Keratinocyte (primary cell): ENCODE measurements around the gene TICRR. TPM values are rescaled to one million over a fixed set of nuclear protein-coding genes. Genes with fewer than 3 reads are reported as not detected.
A peak's percentile ranks its signal among the peaks of the same experiment; 100 is the strongest.

Source experiments
- DNase-seq: peaks from one replicate; pipeline ENCODE4 v3.0.0-alpha.2; 2011; ENCODE audit warnings: low read depth, missing footprints, low spot score
- FAIRE-seq: peaks from 2 replicates; lab custom pipeline; 2011; peaks lifted over from hg19 to GRCh38; lab: Jason Lieb, UNC
- H2AFZ ChIP-seq: 2 replicates; pipeline ENCODE4 v1.6.0; 2012; ENCODE audit warnings: low read length, control low read depth, inconsistent platforms; ENCODE audit not compliant: control insufficient read depth
- H3K27ac ChIP-seq: 2 replicates; pipeline ENCODE4 v1.5.1; 2011; ENCODE audit warnings: low read length; ENCODE audit not compliant: control insufficient read depth, insufficient read depth
- H3K27me3 ChIP-seq: 3 replicates; pipeline ENCODE4 v1.6.0; 2011; ENCODE audit warnings: low read length; ENCODE audit not compliant: control insufficient read depth, insufficient read depth; ENCODE audit errors: extremely low read depth
- H3K36me3 ChIP-seq, 2 experiments: 2 replicates in 1 of 2; 3 replicates in 1 of 2; pipeline ENCODE4 v1.5.1; 2011; ENCODE audit warnings: low read length in 2 of 2, mild to moderate bottlenecking in 1 of 2; ENCODE audit not compliant: control insufficient read depth in 2 of 2, insufficient read depth in 2 of 2; ENCODE audit errors: extremely low read depth in 1 of 2
- H3K4me1 ChIP-seq: 3 replicates; pipeline ENCODE4 v1.5.1; 2011; ENCODE audit warnings: low read length; ENCODE audit not compliant: control insufficient read depth, insufficient read depth; ENCODE audit errors: extremely low read depth
- H3K4me2 ChIP-seq: 3 replicates; pipeline ENCODE4 v1.6.0; 2011; ENCODE audit warnings: low read depth, low read length; ENCODE audit not compliant: control insufficient read depth, insufficient read depth; ENCODE audit errors: extremely low read depth
- H3K4me3 ChIP-seq, 3 experiments: fragments of 200-600 bp in 1 of 3; sonication (generic) in 1 of 3; 2 replicates in 2 of 3; 3 replicates in 1 of 3; pipeline ENCODE4 v1.5.1; 2011 to 2016; ENCODE audit warnings: low read length in 3 of 3, mild to moderate bottlenecking in 3 of 3, control low read depth in 2 of 3, inconsistent platforms in 1 of 3, low read depth in 1 of 3, mixed read lengths in 1 of 3, mixed run types in 1 of 3, moderate library complexity in 1 of 3; ENCODE audit not compliant: control insufficient read depth in 2 of 3, insufficient read depth in 2 of 3; ENCODE audit errors: extremely low read depth in 1 of 3
- H3K79me2 ChIP-seq: 2 replicates; pipeline ENCODE4 v1.6.0; 2012; ENCODE audit warnings: low read length; ENCODE audit not compliant: control insufficient read depth, insufficient read depth
- H3K9ac ChIP-seq: 3 replicates; pipeline ENCODE4 v1.6.0; 2011; ENCODE audit warnings: low read length; ENCODE audit not compliant: control insufficient read depth, insufficient read depth; ENCODE audit errors: extremely low read depth
- H3K9me1 ChIP-seq: 3 replicates; pipeline ENCODE4 v1.6.0; 2011; ENCODE audit warnings: low read length; ENCODE audit not compliant: control insufficient read depth, insufficient read depth; ENCODE audit errors: extremely low read depth
- H3K9me3 ChIP-seq: 2 replicates; pipeline ENCODE4 v1.5.1; 2012; ENCODE audit warnings: low read depth, low read length; ENCODE audit not compliant: control insufficient read depth
- H4K20me1 ChIP-seq: 3 replicates; pipeline ENCODE4 v1.6.0; 2011; ENCODE audit warnings: low read length; ENCODE audit not compliant: control insufficient read depth, insufficient read depth; ENCODE audit errors: extremely low read depth
- EZH2 ChIP-seq: IDR thresholded peaks from one replicate; pipeline ENCODE4 v1.6.1; 2012; ENCODE audit warnings: inconsistent platforms, mild to moderate bottlenecking, low read length, moderate library complexity
- dilution Hi-C: fragments of 300-500 bp; cut with MboI; formaldehyde crosslinking; loops from one replicate; pipeline ENCODE4 v1.7.0; 2020; ENCODE audit warnings: low sequenced_read_pairs; ENCODE audit not compliant: extremely low pct_ligation_motif_present
- polyA plus RNA-seq, 5 experiments: library from polyadenylated mRNA; depleted of rRNA in 3 of 5; stranded (reverse) in 3 of 5; stranded (forward) in 1 of 5; unstranded in 1 of 5; fragments of >200 nt; gene quantifications; 1 replicate in 1 of 5; 2 replicates in 3 of 5; 3 replicates in 1 of 5; pipeline versions ENCODE4 v1.2.1 to v1.2.3, GENCODE V29; 2011 to 2012; ENCODE audit warnings: missing spikeins in 2 of 5, low read depth in 1 of 5, low replicate concordance in 1 of 5
- TF ChIP-seq, protein P1 (sequence below), 3 experiments: IDR thresholded peaks in 1 of 3; conservative IDR thresholded peaks in 1 of 3; optimal IDR thresholded peaks in 1 of 3; 2 replicates in 2 of 3; 3 replicates in 1 of 3; pipeline versions ENCODE3 to v1.5.1; 2011; ENCODE audit warnings: low read length in 3 of 3, mild to moderate bottlenecking in 3 of 3, moderate library complexity in 2 of 3, control low read depth in 1 of 3, inconsistent platforms in 1 of 3; ENCODE audit not compliant: insufficient read depth in 2 of 3; ENCODE audit errors: extremely low read depth in 1 of 3

The TICRR gene
- polyA plus RNA-seq, 1 donor (not counting 4 experiments of a cell fraction or from before 2014, with no cell fraction given): 2.9 TPM

DNA sequence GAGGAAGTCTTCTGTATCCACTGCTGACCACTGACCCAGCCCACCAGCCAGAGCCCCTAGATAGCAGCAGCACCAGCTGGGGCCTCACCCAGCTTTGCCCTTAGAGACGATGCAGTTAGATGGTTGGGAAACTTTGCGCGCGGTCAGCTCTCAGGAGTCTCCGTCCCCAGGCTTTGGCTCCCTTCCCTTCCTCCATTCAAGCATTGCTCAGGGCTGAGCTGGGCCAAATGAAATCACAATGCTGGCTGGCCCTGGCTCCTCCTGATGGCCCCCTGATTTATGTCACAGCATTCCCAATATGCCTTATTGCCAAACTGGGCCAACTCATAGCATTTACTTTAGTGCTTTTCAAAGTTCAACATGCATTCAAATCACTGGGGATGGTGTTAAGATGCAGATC is 44.3 kb upstream of the TICRR start:
- dilution Hi-C loops: no loop called here
- Histone ChIP-seq H3K9me1 (peaks cover 2% of the 10 kb centered on the region), H3K36me3 (no peaks in the 10 kb centered on the region), H3K27me3 (no peaks in the 10 kb centered on the region), H3K27ac (no peak overlapping the region), H3K9ac (no peak overlapping the region), H3K79me2 (no peaks in the 10 kb centered on the region), H3K4me2 (no peak overlapping the region), H3K4me3 (no peak overlapping the region), H2AFZ (no peak overlapping the region), H3K9me3 (no peaks in the 10 kb centered on the region), H4K20me1 (no peaks in the 10 kb centered on the region), H3K4me1 (peaks cover 7% of the 10 kb centered on the region)
- TF ChIP-seq, protein P1, sequence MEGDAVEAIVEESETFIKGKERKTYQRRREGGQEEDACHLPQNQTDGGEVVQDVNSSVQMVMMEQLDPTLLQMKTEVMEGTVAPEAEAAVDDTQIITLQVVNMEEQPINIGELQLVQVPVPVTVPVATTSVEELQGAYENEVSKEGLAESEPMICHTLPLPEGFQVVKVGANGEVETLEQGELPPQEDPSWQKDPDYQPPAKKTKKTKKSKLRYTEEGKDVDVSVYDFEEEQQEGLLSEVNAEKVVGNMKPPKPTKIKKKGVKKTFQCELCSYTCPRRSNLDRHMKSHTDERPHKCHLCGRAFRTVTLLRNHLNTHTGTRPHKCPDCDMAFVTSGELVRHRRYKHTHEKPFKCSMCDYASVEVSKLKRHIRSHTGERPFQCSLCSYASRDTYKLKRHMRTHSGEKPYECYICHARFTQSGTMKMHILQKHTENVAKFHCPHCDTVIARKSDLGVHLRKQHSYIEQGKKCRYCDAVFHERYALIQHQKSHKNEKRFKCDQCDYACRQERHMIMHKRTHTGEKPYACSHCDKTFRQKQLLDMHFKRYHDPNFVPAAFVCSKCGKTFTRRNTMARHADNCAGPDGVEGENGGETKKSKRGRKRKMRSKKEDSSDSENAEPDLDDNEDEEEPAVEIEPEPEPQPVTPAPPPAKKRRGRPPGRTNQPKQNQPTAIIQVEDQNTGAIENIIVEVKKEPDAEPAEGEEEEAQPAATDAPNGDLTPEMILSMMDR (optimal IDR thresholded peaks at IDR 0.05 in 1 of 3, IDR thresholded peaks at IDR 0.05 in 1 of 3, conservative IDR thresholded peaks at IDR 0.05 in 1 of 3; ENCODE audit: extremely low read depth in 1 of 3, insufficient read depth in 2 of 3, low read length in 3 of 3): no peak
- TF ChIP-seq EZH2: no peak
- FAIRE-seq (no peak), DNase-seq (no peak)

DNA sequence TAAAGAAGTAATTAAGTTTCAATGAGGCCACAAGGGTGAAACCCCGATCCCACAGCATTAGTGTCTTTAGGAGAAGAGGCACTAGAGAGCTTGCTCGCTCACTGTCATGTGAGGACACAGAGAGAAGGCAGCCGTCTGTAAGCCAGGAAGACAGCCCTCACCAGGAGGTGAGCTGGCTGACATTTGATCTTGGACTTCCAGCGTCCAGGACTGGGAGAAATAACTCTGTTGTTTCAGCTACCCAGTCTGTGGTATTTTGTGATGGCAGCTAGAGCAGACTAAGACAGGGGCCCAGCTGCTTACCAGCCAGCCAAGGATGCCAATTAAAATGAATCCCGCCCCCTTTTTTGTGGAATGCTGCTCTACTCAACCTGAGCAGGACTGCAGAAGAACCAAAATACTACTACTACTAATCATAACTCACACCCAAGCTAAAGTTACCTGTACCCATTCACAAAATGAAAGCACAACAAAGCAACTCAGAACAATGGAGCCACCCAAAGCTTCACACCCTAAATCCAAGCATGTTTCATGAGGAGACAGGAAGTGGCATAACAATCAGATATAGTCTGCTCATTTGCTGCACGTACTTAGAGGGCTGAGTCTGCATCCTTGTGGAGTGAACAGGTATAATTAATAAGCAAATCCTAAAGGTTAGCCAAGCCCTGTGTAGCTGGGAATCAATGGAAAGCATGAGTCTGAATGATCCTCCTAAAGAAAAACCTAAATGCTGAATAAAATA is 43.3 kb upstream of the TICRR start:
- Histone ChIP-seq H3K9ac (no peak overlapping the region), H3K9me1 (peaks cover 2% of the 10 kb centered on the region), H3K9me3 (no peaks in the 10 kb centered on the region), H3K79me2 (no peaks in the 10 kb centered on the region), H3K27ac (no peak overlapping the region), H2AFZ (peak overlapping the region; percentile 17), H3K4me2 (no peak overlapping the region), H3K27me3 (no peaks in the 10 kb centered on the region), H3K36me3 (no peaks in the 10 kb centered on the region), H4K20me1 (no peaks in the 10 kb centered on the region), H3K4me1 (peaks cover 7% of the 10 kb centered on the region), H3K4me3 (no peak overlapping the region)
- DNase-seq (no peak), FAIRE-seq (no peak)
- dilution Hi-C loops: no loop called here
- TF ChIP-seq, protein P1 (optimal IDR thresholded peaks at IDR 0.05 in 1 of 3, IDR thresholded peaks at IDR 0.05 in 1 of 3, conservative IDR thresholded peaks at IDR 0.05 in 1 of 3; ENCODE audit: extremely low read depth in 1 of 3, insufficient read depth in 2 of 3, low read length in 3 of 3): peak in 2 of 3 experiments; percentile 12 to 13
- TF ChIP-seq EZH2: no peak
